ENCODE results near the gene SLC27A3.
"Not testable (repeated sequence)": the region's sequence is repeated elsewhere in the genome, so short reads cannot be mapped to it uniquely, and the experiment has no call there.

The SLC27A3 gene

GRCh38 chr1:153748903-153749302 lies 26.3 kb upstream of the SLC27A3 start:
- DNase-seq (ENCODE audit: low spot score in 2 of 2) = no peak
- H3K4me1 ChIP-seq = no peaks in the 10 kb centered on the region
- H3K4me3 ChIP-seq = no peak overlapping the region
- in situ Hi-C loops (cut with MboI; ENCODE audit: low sequenced_read_pairs) = loop anchor here (10.0 kb wide), 2 partner anchors 74 to 244 kb away; partner anchors contain the start of genes ILF2 and NPR1
- H3K27me3 ChIP-seq (ENCODE audit: low read depth) = no peaks in the 10 kb centered on the region
- H3K36me3 ChIP-seq (replicated peaks) = peaks cover 81% of the 10 kb centered on the region
- no peaks in the 10 kb centered on the region for H3K9me3 ChIP-seq

GRCh38 chr1:153749408-153750005 lies 25.7 kb upstream of the SLC27A3 start:
- peak; percentile 68 to 79 for DNase-seq (ENCODE audit: low spot score in 2 of 2)
- Histone ChIP-seq H3K4me1 (no peaks in the 10 kb centered on the region), H3K27me3 (ENCODE audit: low read depth) (no peaks in the 10 kb centered on the region), H3K36me3 (replicated peaks) (peaks cover 81% of the 10 kb centered on the region), H3K4me3 (no peak overlapping the region), H3K9me3 (no peaks in the 10 kb centered on the region)
- in situ Hi-C loops (cut with MboI; ENCODE audit: low sequenced_read_pairs) = loop anchor here (10.0 to 25.0 kb wide), 3 partner anchors 75 to 387 kb away; partner anchors contain the start of genes ILF2, NPR1 and S100A9

- no peaks in the 10 kb centered on the region for H3K27me3 ChIP-seq (ENCODE audit: low read depth)
- in situ Hi-C loops (cut with MboI; ENCODE audit: low sequenced_read_pairs) = loop anchor here (25.0 kb wide), 1 partner anchor 388 kb away; the partner anchor contains the start of gene S100A9
- H3K4me1 ChIP-seq = no peaks in the 10 kb centered on the region
- DNase-seq (ENCODE audit: low spot score in 2 of 2) = no peak
- H3K9me3 ChIP-seq = no peaks in the 10 kb centered on the region
- H3K4me3 ChIP-seq = no peak overlapping the region
- peaks cover 81% of the 10 kb centered on the region for H3K36me3 ChIP-seq (replicated peaks)
Observed at GRCh38 chr1:153750026-153750995, 24.9 kb upstream of the SLC27A3 start.

- peaks cover 82% of the 10 kb centered on the region for H3K36me3 ChIP-seq (replicated peaks)
Observed at GRCh38 chr1:153752072-153752471, 23.1 kb upstream of the SLC27A3 start.

GRCh38 chr1:153752571-153753195 lies 22.5 kb upstream of the SLC27A3 start:
- H3K4me3 ChIP-seq = no peak overlapping the region
- H3K4me1 ChIP-seq = no peaks in the 10 kb centered on the region
- no peaks in the 10 kb centered on the region for H3K9me3 ChIP-seq
- H3K36me3 ChIP-seq (replicated peaks) = peaks cover 82% of the 10 kb centered on the region
- DNase-seq (ENCODE audit: low spot score in 2 of 2) = no peak
- in situ Hi-C loops (cut with MboI; ENCODE audit: low sequenced_read_pairs) = loop anchor here (25.0 kb wide), 1 partner anchor 390 kb away; the partner anchor contains the start of gene S100A9
- no peaks in the 10 kb centered on the region for H3K27me3 ChIP-seq (ENCODE audit: low read depth)

More at GRCh38 chr1:153752072-153752471, 23.1 kb upstream of the SLC27A3 start:
- in situ Hi-C loops (cut with MboI; ENCODE audit: low sequenced_read_pairs) = loop anchor here (25.0 kb wide), 1 partner anchor 390 kb away; the partner anchor contains the start of gene S100A9
- Histone ChIP-seq H3K9me3 (no peaks in the 10 kb centered on the region), H3K4me3 (no peak overlapping the region), H3K4me1 (no peaks in the 10 kb centered on the region), H3K27me3 (ENCODE audit: low read depth) (no peaks in the 10 kb centered on the region)
- DNase-seq (ENCODE audit: low spot score in 2 of 2) = no peak

GRCh38 chr1:153754266-153754665 lies 20.9 kb upstream of the SLC27A3 start:
- H3K4me1 ChIP-seq = no peaks in the 10 kb centered on the region
- no peak overlapping the region for H3K4me3 ChIP-seq
- in situ Hi-C loops (cut with MboI; ENCODE audit: low sequenced_read_pairs) = loop anchor here (25.0 kb wide), 1 partner anchor 392 kb away; the partner anchor contains the start of gene S100A9
- no peaks in the 10 kb centered on the region for H3K9me3 ChIP-seq
- H3K27me3 ChIP-seq (ENCODE audit: low read depth) = no peaks in the 10 kb centered on the region
- no peak for DNase-seq (ENCODE audit: low spot score in 2 of 2)
- peaks cover 80% of the 10 kb centered on the region for H3K36me3 ChIP-seq (replicated peaks)

GRCh38 chr1:153760440-153760839 lies 14.8 kb upstream of the SLC27A3 start:
- Histone ChIP-seq H3K4me3 (no peak overlapping the region), H3K4me1 (no peaks in the 10 kb centered on the region), H3K9me3 (no peaks in the 10 kb centered on the region), H3K27me3 (ENCODE audit: low read depth) (no peaks in the 10 kb centered on the region), H3K36me3 (replicated peaks) (peaks cover 72% of the 10 kb centered on the region)
- in situ Hi-C loops (cut with MboI; ENCODE audit: low sequenced_read_pairs) = loop anchor here (25.0 kb wide), 1 partner anchor 398 kb away; the partner anchor contains the start of gene S100A9
- DNase-seq (ENCODE audit: low spot score in 2 of 2) = no peak

DNA sequence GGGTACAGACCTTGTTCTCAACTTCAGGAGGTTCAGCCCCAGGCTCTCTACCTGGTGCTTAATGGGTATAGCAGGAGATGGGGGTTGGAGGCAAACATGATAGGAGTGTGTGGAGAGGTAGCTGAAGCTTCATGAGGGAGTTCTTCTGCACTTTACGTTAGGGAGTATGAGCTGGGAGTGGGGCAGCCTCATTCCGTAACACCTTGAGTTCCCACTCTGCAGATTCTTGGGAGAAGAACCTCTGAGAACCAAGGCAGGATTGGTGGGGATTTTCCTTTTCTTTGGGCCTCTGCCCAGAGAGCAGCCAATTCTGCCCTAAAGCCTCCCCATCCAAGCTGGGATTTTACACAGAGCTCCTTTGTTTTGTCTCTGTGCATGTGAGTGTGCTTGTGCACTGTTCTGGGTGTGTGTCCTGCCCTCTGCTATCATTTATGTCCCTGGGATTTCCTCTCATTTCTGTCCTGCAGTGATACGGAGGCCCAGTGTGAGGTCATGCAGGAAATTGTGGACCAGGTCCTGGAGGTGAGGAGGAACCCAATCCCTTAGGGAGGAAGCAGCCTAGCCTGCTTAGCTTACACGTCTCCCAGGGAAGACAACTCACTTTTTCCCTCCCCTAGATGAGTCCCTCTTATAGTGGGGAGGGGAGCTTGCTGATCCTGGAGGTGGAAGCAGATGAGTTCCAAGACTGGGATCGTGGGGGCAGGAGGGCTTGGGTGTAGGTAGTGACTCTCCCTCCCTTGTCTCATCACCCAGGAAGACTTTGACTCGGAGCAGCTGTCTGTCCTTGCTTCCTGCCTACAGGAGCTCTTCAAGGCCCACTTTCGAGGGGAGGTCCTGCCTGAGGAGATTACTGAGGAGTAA lies 11.6 kb upstream of the SLC27A3 start:
- no peaks in the 10 kb centered on the region for H3K4me1 ChIP-seq
- no peaks in the 10 kb centered on the region for H3K27me3 ChIP-seq (ENCODE audit: low read depth)
- H3K36me3 ChIP-seq (replicated peaks) = peaks cover 71% of the 10 kb centered on the region
- no peaks in the 10 kb centered on the region for H3K9me3 ChIP-seq
- H3K4me3 ChIP-seq = no peak overlapping the region
- no peak for DNase-seq (ENCODE audit: low spot score in 2 of 2)
- in situ Hi-C loops (cut with MboI; ENCODE audit: low sequenced_read_pairs) = loop anchor here (25.0 kb wide), 1 partner anchor 401 kb away; the partner anchor contains the start of gene S100A9

- peaks cover 69% of the 10 kb centered on the region for H3K36me3 ChIP-seq (replicated peaks)
- in situ Hi-C loops (cut with MboI; ENCODE audit: low sequenced_read_pairs) = loop anchor here (25.0 kb wide), 1 partner anchor 402 kb away; the partner anchor contains the start of gene S100A9
- no peak for DNase-seq (ENCODE audit: low spot score in 2 of 2)
Observed at GRCh38 chr1:153764310-153764709, 10.9 kb upstream of the SLC27A3 start.

DNA sequence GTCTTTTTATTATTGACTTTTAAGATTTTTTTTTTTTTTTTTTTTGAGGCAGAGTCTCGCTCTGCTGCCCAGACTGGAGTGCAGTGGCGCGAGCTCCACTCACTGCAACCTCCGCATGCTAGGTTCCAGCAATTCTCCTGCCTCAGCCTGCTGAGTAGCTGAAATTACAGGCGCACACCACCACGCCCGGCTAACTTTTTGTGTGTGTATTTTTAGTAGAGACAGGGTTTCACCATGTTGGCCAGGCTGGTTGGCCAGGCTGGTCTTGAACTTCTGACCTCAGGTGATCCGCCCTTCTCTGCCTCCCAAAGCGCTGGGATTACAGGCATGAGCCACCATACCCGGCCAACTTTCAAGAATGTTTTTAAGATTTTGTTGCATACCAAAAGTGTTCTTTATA lies 8.5 kb upstream of the SLC27A3 start:
- in situ Hi-C loops (cut with MboI; ENCODE audit: low sequenced_read_pairs) = loop anchor here (5.0 to 25.0 kb wide), 2 partner anchors 89 to 404 kb away; partner anchors contain the start of genes NPR1 and S100A9
- peaks cover 78% of the 10 kb centered on the region for H3K36me3 ChIP-seq (replicated peaks)
- not testable (repeated sequence) for H3K27me3 ChIP-seq (ENCODE audit: low read depth); H3K4me3 ChIP-seq; H3K4me1 ChIP-seq; H3K9me3 ChIP-seq; DNase-seq (ENCODE audit: low spot score in 2 of 2)

More at GRCh38 chr1:153764310-153764709, 10.9 kb upstream of the SLC27A3 start:
- Histone ChIP-seq H3K4me1 (no peaks in the 10 kb centered on the region), H3K27me3 (ENCODE audit: low read depth) (no peaks in the 10 kb centered on the region), H3K4me3 (no peak overlapping the region), H3K9me3 (no peaks in the 10 kb centered on the region)

DNA sequence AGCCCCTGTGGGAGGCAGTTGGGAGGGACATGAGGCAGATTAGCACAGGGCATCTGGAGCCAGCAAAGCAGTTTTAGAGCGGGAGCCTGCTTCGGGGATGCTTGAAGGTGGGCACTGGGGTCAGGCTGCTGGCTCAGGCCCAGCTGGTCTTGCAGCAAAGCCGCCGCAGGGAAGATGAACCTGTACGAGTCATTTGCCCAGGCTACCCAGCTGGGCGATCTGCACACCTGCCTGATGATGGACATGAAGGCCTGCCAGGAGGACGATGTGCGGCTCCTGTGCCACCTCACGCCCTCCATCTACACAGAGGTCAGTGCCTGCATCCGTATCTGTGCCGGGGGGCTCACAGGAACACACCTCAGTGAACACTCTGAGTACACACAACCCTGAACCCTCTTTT lies 7.7 kb upstream of the SLC27A3 start:
- H3K36me3 ChIP-seq (replicated peaks) = peaks cover 78% of the 10 kb centered on the region
- no peak overlapping the region for H3K4me3 ChIP-seq
- in situ Hi-C loops (cut with MboI; ENCODE audit: low sequenced_read_pairs) = loop anchor here (5.0 to 25.0 kb wide), 2 partner anchors 90 to 405 kb away; partner anchors contain the start of genes NPR1 and S100A9
- H3K9me3 ChIP-seq = no peaks in the 10 kb centered on the region
- no peaks in the 10 kb centered on the region for H3K27me3 ChIP-seq (ENCODE audit: low read depth)
- DNase-seq (ENCODE audit: low spot score in 2 of 2) = no peak
- no peaks in the 10 kb centered on the region for H3K4me1 ChIP-seq

- no peak overlapping the region for H3K4me3 ChIP-seq
- peaks cover 78% of the 10 kb centered on the region for H3K36me3 ChIP-seq (replicated peaks)
- no peaks in the 10 kb centered on the region for H3K4me1 ChIP-seq
- H3K9me3 ChIP-seq = no peaks in the 10 kb centered on the region
- no peaks in the 10 kb centered on the region for H3K27me3 ChIP-seq (ENCODE audit: low read depth)
- DNase-seq (ENCODE audit: low spot score in 2 of 2) = no peak
- in situ Hi-C loops (cut with MboI; ENCODE audit: low sequenced_read_pairs) = loop anchor here (5.0 to 25.0 kb wide), 2 partner anchors 91 to 406 kb away; partner anchors contain the start of genes NPR1 and S100A9
Observed at GRCh38 chr1:153768316-153769181, 6.7 kb upstream of the SLC27A3 start.
